ENCODE results near the gene MTNR1B.

GRCh38 chr11:92979176-92979575 lies 9.7 kb downstream of the MTNR1B start:
- no peak for TF ChIP-seq CTCF (IDR thresholded peaks at IDR 0.05)
- no peak for TF ChIP-seq POLR2A (IDR thresholded peaks at IDR 0.05)
- TF ChIP-seq EP300 (IDR thresholded peaks at IDR 0.05) = no peak

All from ovary (tissue), 3 donors.